Measurements from ENCODE around the gene SLC30A10. TPM values are rescaled to one million over a fixed set of nuclear protein-coding genes. Genes with fewer than 3 reads are reported as not detected.
"Not testable (repeated sequence)": the region's sequence is repeated elsewhere in the genome, so short reads cannot be mapped to it uniquely, and the experiment has no call there.

Gene SLC30A10
- total and polyA plus RNA-seq, 2 donors from 2014 or later: not detected

DNA sequence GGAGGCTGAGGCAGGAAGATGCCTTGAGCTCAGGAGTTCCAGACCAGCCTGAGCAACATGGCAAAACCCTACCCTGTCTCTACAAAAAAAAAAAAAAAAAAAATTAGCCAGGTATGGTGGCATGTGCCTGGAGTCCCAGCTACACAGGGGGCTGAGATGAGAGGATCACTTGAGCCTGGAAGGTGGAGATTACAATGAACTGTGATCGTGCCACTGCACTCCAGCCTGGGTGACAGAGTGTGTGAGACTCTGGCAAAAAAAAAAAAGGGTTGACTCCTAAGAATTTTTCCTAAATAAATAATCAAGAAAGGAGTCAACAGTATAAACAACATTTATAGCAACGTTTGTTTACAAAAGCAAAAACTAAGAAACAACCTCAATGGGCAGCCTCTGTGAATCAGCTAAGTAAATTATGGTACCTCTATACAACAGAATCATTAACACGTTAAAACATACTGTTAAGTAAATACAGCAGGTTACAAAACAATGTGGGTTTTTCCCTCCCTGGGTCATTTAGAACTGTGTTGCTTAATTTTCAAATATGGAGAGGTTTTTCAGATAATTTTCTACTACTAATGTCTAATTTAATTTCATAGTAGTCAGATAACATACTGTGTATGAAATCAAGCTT lies 56.8 kb downstream of the SLC30A10 start:
- no peak for DNase-seq
- intact Hi-C loops (cut with DNase I): no loop called here
- no peaks in the 10 kb centered on the region for H3K9me3 ChIP-seq (ENCODE audit: control insufficient read depth in 2 of 3, insufficient read depth in 1 of 3, low read length in 3 of 3)
- H3K36me3 ChIP-seq (ENCODE audit: control insufficient read depth in 2 of 3, insufficient read depth in 3 of 3, low read length in 3 of 3): no peaks in the 10 kb centered on the region
- TF ChIP-seq, protein P1, sequence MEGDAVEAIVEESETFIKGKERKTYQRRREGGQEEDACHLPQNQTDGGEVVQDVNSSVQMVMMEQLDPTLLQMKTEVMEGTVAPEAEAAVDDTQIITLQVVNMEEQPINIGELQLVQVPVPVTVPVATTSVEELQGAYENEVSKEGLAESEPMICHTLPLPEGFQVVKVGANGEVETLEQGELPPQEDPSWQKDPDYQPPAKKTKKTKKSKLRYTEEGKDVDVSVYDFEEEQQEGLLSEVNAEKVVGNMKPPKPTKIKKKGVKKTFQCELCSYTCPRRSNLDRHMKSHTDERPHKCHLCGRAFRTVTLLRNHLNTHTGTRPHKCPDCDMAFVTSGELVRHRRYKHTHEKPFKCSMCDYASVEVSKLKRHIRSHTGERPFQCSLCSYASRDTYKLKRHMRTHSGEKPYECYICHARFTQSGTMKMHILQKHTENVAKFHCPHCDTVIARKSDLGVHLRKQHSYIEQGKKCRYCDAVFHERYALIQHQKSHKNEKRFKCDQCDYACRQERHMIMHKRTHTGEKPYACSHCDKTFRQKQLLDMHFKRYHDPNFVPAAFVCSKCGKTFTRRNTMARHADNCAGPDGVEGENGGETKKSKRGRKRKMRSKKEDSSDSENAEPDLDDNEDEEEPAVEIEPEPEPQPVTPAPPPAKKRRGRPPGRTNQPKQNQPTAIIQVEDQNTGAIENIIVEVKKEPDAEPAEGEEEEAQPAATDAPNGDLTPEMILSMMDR (IDR thresholded peaks at IDR 0.05; ENCODE audit: borderline replicate concordance, extremely low read depth, insufficient read depth): no peak
- H3K9ac ChIP-seq (ENCODE audit: low read length in 3 of 3): no peak overlapping the region
- H3K27ac ChIP-seq (ENCODE audit: low read depth in 2 of 2, low read length in 2 of 2): no peak overlapping the region
- no peaks in the 10 kb centered on the region for H3K4me1 ChIP-seq (ENCODE audit: control insufficient read depth in 2 of 3, insufficient read depth in 2 of 3, low read depth in 1 of 3, low read length in 3 of 3)
- no peaks in the 10 kb centered on the region for H3K27me3 ChIP-seq (ENCODE audit: control insufficient read depth, insufficient read depth, low read length)
- no peak for FAIRE-seq
- no peak overlapping the region for H3K4me3 ChIP-seq (ENCODE audit: low read length in 3 of 3)

DNA sequence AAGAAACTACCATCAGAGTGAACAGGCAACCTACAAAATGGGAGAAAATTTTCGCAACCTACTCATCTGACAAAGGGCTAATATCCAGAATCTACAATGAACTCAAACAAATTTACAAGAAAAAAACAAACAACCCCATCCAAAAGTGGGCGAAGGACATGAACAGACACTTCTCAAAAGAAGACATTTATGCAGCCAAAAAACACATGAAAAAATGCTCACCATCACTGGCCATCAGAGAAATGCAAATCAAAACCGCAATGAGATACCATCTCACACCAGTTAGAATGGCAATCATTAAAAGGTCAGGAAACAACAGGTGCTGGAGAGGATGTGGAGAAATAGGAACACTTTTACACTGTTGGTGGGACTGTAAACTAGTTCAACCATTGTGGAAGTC lies 59.7 kb downstream of the SLC30A10 start:
- H3K9ac ChIP-seq (ENCODE audit: low read length in 3 of 3); H3K36me3 ChIP-seq (ENCODE audit: control insufficient read depth in 2 of 3, insufficient read depth in 3 of 3, low read length in 3 of 3); H3K27ac ChIP-seq (ENCODE audit: low read depth in 2 of 2, low read length in 2 of 2); H3K9me3 ChIP-seq (ENCODE audit: control insufficient read depth in 2 of 3, insufficient read depth in 1 of 3, low read length in 3 of 3); intact Hi-C loops (cut with DNase I); FAIRE-seq; H3K27me3 ChIP-seq (ENCODE audit: control insufficient read depth, insufficient read depth, low read length); H3K4me1 ChIP-seq (ENCODE audit: control insufficient read depth in 2 of 3, insufficient read depth in 2 of 3, low read depth in 1 of 3, low read length in 3 of 3); DNase-seq; H3K4me3 ChIP-seq (ENCODE audit: low read length in 3 of 3): not testable (repeated sequence)

Other genes with a start within 250 kb of the SLC30A10 start
- 88.7 TPM for gene EPRS1, start 117.9 kb upstream of the SLC30A10 start, total RNA-seq
- gene EPRS1, start 117.9 kb upstream of the SLC30A10 start, polyA plus RNA-seq (ENCODE audit: insufficient read depth, low read depth, low replicate concordance): 63.1 TPM
- 25.7 TPM for gene BPNT1, start 161.2 kb upstream of the SLC30A10 start, total RNA-seq
- 31.3 TPM for gene BPNT1, start 161.2 kb upstream of the SLC30A10 start, polyA plus RNA-seq (ENCODE audit: insufficient read depth, low read depth, low replicate concordance)
- gene IARS2, start 165.6 kb upstream of the SLC30A10 start, total RNA-seq: 51.4 TPM
- gene IARS2, start 165.6 kb upstream of the SLC30A10 start, polyA plus RNA-seq (ENCODE audit: insufficient read depth, low read depth, low replicate concordance): 42.9 TPM